Ishikawa (cell line): ENCODE measurements around the gene FKBP7.

Experiments used
- CEBPB ChIP-seq: IDR thresholded peaks from 2 replicates; pipeline ENCODE4 v1.6.1; 2012
- CREB1 ChIP-seq: IDR thresholded peaks from 2 replicates; pipeline ENCODE4 v1.6.1; 2012; ENCODE audit warnings: low read depth
- EGR1 ChIP-seq: IDR thresholded peaks from 2 replicates; pipeline ENCODE4 v1.6.1; 2012
- EP300 ChIP-seq: IDR thresholded peaks from 2 replicates; pipeline ENCODE4 v1.6.1; 2012; ENCODE audit warnings: borderline replicate concordance
- FOXM1 ChIP-seq: IDR thresholded peaks from 2 replicates; pipeline ENCODE4 v1.6.1; 2012; ENCODE audit warnings: low read depth, borderline replicate concordance
- NFIC ChIP-seq: IDR thresholded peaks from 2 replicates; pipeline ENCODE4 v1.6.1; 2012
- RAD21 ChIP-seq: IDR thresholded peaks from 2 replicates; pipeline ENCODE4 v1.6.1; 2012; ENCODE audit warnings: low read depth
- TF ChIP-seq, protein P1 (sequence below): IDR thresholded peaks from 2 replicates; pipeline ENCODE4 v1.6.1; 2012

DNA sequence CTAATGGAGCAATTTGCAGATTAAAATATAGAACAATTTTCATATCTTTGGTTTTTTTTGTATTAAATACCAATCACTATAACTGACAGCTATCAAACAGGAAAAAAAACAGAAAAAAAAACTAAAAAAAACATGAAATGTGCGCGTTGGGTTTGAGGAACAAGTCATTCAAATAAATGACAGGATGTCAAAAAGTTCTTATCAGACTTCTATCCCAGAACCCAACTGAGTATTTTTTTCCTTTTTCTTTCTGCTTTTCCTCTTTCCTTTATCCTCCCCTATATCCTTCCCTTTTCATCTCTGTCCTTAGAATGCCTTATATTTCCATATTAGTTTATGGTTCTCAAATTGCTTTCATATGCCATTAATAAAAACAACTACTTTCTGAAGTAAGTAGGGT, 41.7 kb downstream of the FKBP7 start:
- TF ChIP-seq FOXM1 (no peak), EP300 (no peak), CEBPB (no peak), NFIC (no peak), RAD21 (no peak), EGR1 (no peak), CREB1 (no peak)
- TF ChIP-seq, protein P1, sequence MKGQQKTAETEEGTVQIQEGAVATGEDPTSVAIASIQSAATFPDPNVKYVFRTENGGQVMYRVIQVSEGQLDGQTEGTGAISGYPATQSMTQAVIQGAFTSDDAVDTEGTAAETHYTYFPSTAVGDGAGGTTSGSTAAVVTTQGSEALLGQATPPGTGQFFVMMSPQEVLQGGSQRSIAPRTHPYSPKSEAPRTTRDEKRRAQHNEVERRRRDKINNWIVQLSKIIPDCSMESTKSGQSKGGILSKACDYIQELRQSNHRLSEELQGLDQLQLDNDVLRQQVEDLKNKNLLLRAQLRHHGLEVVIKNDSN, result no peak
